IMR-90 (cell line): ENCODE data around the gene SGTB. TPM values are rescaled to one million over a fixed set of nuclear protein-coding genes. Genes with fewer than 3 reads are reported as not detected.

Experiments used
- ATAC-seq: fragments of 200-7000 bp; cut with Tn5 transposase; 2 replicates; pipeline ENCODE4 v1.9.1; 2020; ENCODE audit warnings: low read depth, mild to moderate bottlenecking, moderate library complexity
- BruUV-seq: library from RNA; stranded (reverse); fragments of 400-500 nt; replicated peaks from 2 replicates; lab custom pipeline; 2021; lab: Mats Ljungman, UMichigan
- CTCF ChIA-PET: fragments of 300-600 bp; formaldehyde crosslinking; extraction: SDS; loops from one replicate; lab custom pipeline; 2021; ENCODE audit warnings: antibody characterized with exemption; lab: Yijun Ruan, JAX
- POLR2A ChIA-PET: fragments of 300-600 bp; sonication (Branson Sonifier 250); formaldehyde crosslinking; loops from one replicate; lab custom pipeline; 2022; ENCODE audit warnings: antibody characterized with exemption; ENCODE audit not compliant: unreplicated experiment; lab: Charles Lee
- DNase-seq: peaks from one replicate; pipeline ENCODE4 v3.0.0; 2013
- H2AFZ ChIP-seq: replicated peaks from 2 replicates; pipeline ENCODE3; 2013; ENCODE audit warnings: low read length, mild to moderate bottlenecking; ENCODE audit not compliant: poor library complexity
- H2AK5ac ChIP-seq: 2 replicates; pipeline ENCODE4 v1.6.1; 2013; ENCODE audit warnings: low read depth, low read length, inconsistent platforms
- H2AK9ac ChIP-seq: replicated peaks from 2 replicates; pipeline ENCODE3; 2013; ENCODE audit warnings: mild to moderate bottlenecking, low read depth, low read length, moderate library complexity; ENCODE audit not compliant: poor library complexity
- H2BK120ac ChIP-seq: 2 replicates; pipeline ENCODE4 v1.6.1; 2013; ENCODE audit warnings: low read depth, low read length, inconsistent platforms
- H2BK15ac ChIP-seq: 3 replicates; pipeline ENCODE4 v1.6.1; 2013; ENCODE audit warnings: low read depth, low read length, inconsistent platforms
- H2BK20ac ChIP-seq: 2 replicates; pipeline ENCODE4 v1.6.1; 2013; ENCODE audit warnings: low read depth, mild to moderate bottlenecking, inconsistent platforms, low read length, moderate library complexity
- H2BK5ac ChIP-seq: 2 replicates; pipeline ENCODE4 v1.6.1; 2013; ENCODE audit warnings: mild to moderate bottlenecking, low read depth, low read length, inconsistent platforms; ENCODE audit not compliant: poor library complexity, severe bottlenecking
- H3K14ac ChIP-seq: replicated peaks from 2 replicates; pipeline ENCODE4 v1.6.1; 2013; ENCODE audit warnings: low read depth, low read length, inconsistent platforms
- H3K18ac ChIP-seq: 2 replicates; pipeline ENCODE4 v1.6.1; 2013; ENCODE audit warnings: low read depth, low read length, control low read depth
- H3K23ac ChIP-seq: 2 replicates; pipeline ENCODE4 v1.6.1; 2013; ENCODE audit warnings: low read depth, low read length, inconsistent platforms
- H3K27ac ChIP-seq: 2 replicates; pipeline ENCODE4 v1.5.1; 2013; ENCODE audit warnings: mild to moderate bottlenecking, control low read depth, low read length; ENCODE audit not compliant: insufficient read depth
- H3K27me3 ChIP-seq: 2 replicates; pipeline ENCODE4 v1.6.1; 2013; ENCODE audit warnings: low read length; ENCODE audit not compliant: control insufficient read depth, insufficient read depth
- H3K36me3 ChIP-seq: 2 replicates; pipeline ENCODE4 v1.6.1; 2013; ENCODE audit warnings: low read length, mixed read lengths; ENCODE audit not compliant: control insufficient read depth, insufficient read depth
- H3K4ac ChIP-seq: 2 replicates; pipeline ENCODE4 v1.6.1; 2013; ENCODE audit warnings: low read depth, low read length, inconsistent platforms
- H3K4me1 ChIP-seq: 2 replicates; pipeline ENCODE4 v1.6.1; 2013; ENCODE audit warnings: low read length, mixed read lengths; ENCODE audit not compliant: control insufficient read depth, insufficient read depth
- H3K4me2 ChIP-seq: 2 replicates; pipeline ENCODE4 v1.6.1; 2013; ENCODE audit warnings: low read depth, mild to moderate bottlenecking, control low read depth, low read length, moderate library complexity
- H3K4me3 ChIP-seq: 2 replicates; pipeline ENCODE4 v1.5.1; 2013; ENCODE audit warnings: low read depth, mild to moderate bottlenecking, control low read depth, low read length, moderate library complexity; ENCODE audit not compliant: insufficient read depth
- H3K56ac ChIP-seq: 2 replicates; pipeline ENCODE4 v1.6.1; 2013; ENCODE audit warnings: low read length, inconsistent platforms; ENCODE audit not compliant: insufficient read depth; ENCODE audit errors: extremely low read depth
- H3K79me1 ChIP-seq, 2 experiments: 2 replicates each; pipeline ENCODE4 v1.6.1; 2013; ENCODE audit warnings: low read length in 2 of 2, inconsistent platforms in 1 of 2, low read depth in 1 of 2
- H3K9ac ChIP-seq: 2 replicates; pipeline ENCODE4 v1.6.1; 2013; ENCODE audit warnings: low read depth, low read length, control low read depth
- H3K9me1 ChIP-seq: 2 replicates; pipeline ENCODE4 v1.6.1; 2013; ENCODE audit warnings: low read length, inconsistent platforms; ENCODE audit not compliant: insufficient read depth
- H3K9me3 ChIP-seq: 2 replicates; pipeline ENCODE4 v1.6.1; 2013; ENCODE audit warnings: low read length; ENCODE audit not compliant: control insufficient read depth, insufficient read depth
- H4K20me1 ChIP-seq: 2 replicates; pipeline ENCODE4 v1.6.1; 2013; ENCODE audit warnings: low read length, inconsistent platforms; ENCODE audit not compliant: insufficient read depth
- H4K5ac ChIP-seq: 2 replicates; pipeline ENCODE4 v1.6.1; 2013; ENCODE audit warnings: mild to moderate bottlenecking, low read depth, low read length, control low read depth
- H4K8ac ChIP-seq, 2 experiments: 2 replicates each; pipeline ENCODE4 v1.6.1; 2013; ENCODE audit warnings: low read depth in 2 of 2, low read length in 2 of 2, control low read depth in 1 of 2, inconsistent platforms in 1 of 2
- H4K91ac ChIP-seq: 2 replicates; pipeline ENCODE4 v1.6.1; 2013; ENCODE audit warnings: low read depth, low read length, inconsistent platforms; ENCODE audit not compliant: insufficient read depth
- BHLHE40 ChIP-seq: fragments of 150-350 bp; IDR thresholded peaks from 2 replicates; pipeline ENCODE4 v1.6.1; 2016; ENCODE audit warnings: mild to moderate bottlenecking, low read depth, low read length
- CEBPB ChIP-seq: IDR thresholded peaks from 2 replicates; pipeline ENCODE4 v1.6.1; 2012; ENCODE audit warnings: low read depth, low read length, improper control_type of control experiment
- CHD1 ChIP-seq: IDR thresholded peaks from 2 replicates; pipeline ENCODE4 v1.6.1; 2012; ENCODE audit warnings: low read depth, low read length, improper control_type of control experiment
- FOS ChIP-seq: fragments of 150-350 bp; IDR thresholded peaks from 2 replicates; pipeline ENCODE4 v1.6.1; 2016; ENCODE audit warnings: low read depth, low read length
- MAFK ChIP-seq: IDR thresholded peaks from 2 replicates; pipeline ENCODE4 v1.6.1; 2012; ENCODE audit warnings: low read depth, low read length, improper control_type of control experiment
- MAZ ChIP-seq: IDR thresholded peaks from 2 replicates; pipeline ENCODE4 v1.6.1; 2012; ENCODE audit warnings: low read depth, mild to moderate bottlenecking, low read length, improper control_type of control experiment, moderate library complexity, borderline replicate concordance
- MXI1 ChIP-seq: IDR thresholded peaks from 2 replicates; pipeline ENCODE4 v1.6.1; 2012; ENCODE audit warnings: low read depth, mild to moderate bottlenecking, low read length, moderate library complexity, borderline replicate concordance
- NFE2L2 ChIP-seq: fragments of 150-350 bp; IDR thresholded peaks from 2 replicates; pipeline ENCODE4 v1.6.1; 2016; ENCODE audit warnings: low read depth, mild to moderate bottlenecking, low read length
- POLR2A ChIP-seq: IDR thresholded peaks from 2 replicates; pipeline ENCODE4 v1.6.1; 2012; ENCODE audit warnings: mild to moderate bottlenecking, low read depth, low read length
- RAD21 ChIP-seq: IDR thresholded peaks from 2 replicates; pipeline ENCODE4 v1.6.1; 2012; ENCODE audit warnings: low read length, improper control_type of control experiment
- RCOR1 ChIP-seq: IDR thresholded peaks from 2 replicates; pipeline ENCODE4 v1.6.1; 2012; ENCODE audit warnings: mild to moderate bottlenecking, low read length, improper control_type of control experiment; ENCODE audit not compliant: insufficient replicate concordance
- WGBS, 2 experiments: methylation state at CpG; one replicate each; pipeline versions ENCODE4 v1.1.5 to v1.1.7; 2013; ENCODE audit warnings: missing lambda C conversion rate in 2 of 2; ENCODE audit not compliant: insufficient read length in 1 of 2; ENCODE audit errors: extremely low coverage in 2 of 2; 5-methylcytosine and 5-hydroxymethylcytosine counted together
- dilution Hi-C: fragments of 300-500 bp; cut with HindIII; formaldehyde crosslinking; loops from one replicate; pipeline ENCODE4 v1.14.3; 2018; ENCODE audit warnings: low sequenced_read_pairs; ENCODE audit not compliant: unreplicated experiment
- in situ Hi-C: fragments of 300-500 bp; cut with MboI; formaldehyde crosslinking; loops from 3 replicates; pipeline ENCODE4 v1.14.3; 2019; ENCODE audit warnings: low sequenced_read_pairs, inconsistent platforms, mixed read lengths
- intact Hi-C: fragments of 100-400 bp; cut with micrococcal nuclease; formaldehyde crosslinking; loops from 2 replicates; pipeline ENCODE4 v1.10.0; 2022
- polyA plus RNA-seq, 3 experiments: library from polyadenylated mRNA; depleted of rRNA; stranded (reverse); fragments of >200 nt; gene quantifications; 2 replicates each; pipeline ENCODE4 v1.2.3, GENCODE V29; 2012; ENCODE audit warnings: low replicate concordance in 1 of 3
- total RNA-seq: library from RNA; depleted of rRNA; stranded (reverse); fragments of >200 nt; gene quantifications from 2 replicates; pipeline ENCODE4 v1.2.3, GENCODE V29; 2012
- TF ChIP-seq, protein P1 (sequence below): conservative IDR thresholded peaks from 2 replicates; pipeline ENCODE4 v1.5.1; 2012; ENCODE audit warnings: mild to moderate bottlenecking, low read depth, low read length, improper control_type of control experiment
- TF ChIP-seq, protein P2 (sequence below): fragments of 150-350 bp; IDR thresholded peaks from 2 replicates; pipeline ENCODE4 v1.6.1; 2017; ENCODE audit warnings: mild to moderate bottlenecking, antibody characterized with exemption, low read length, low read depth
- TF ChIP-seq, protein P3 (sequence below): fragments of 150-350 bp; IDR thresholded peaks from 2 replicates; pipeline ENCODE4 v1.6.1; 2016; ENCODE audit warnings: low read depth, mild to moderate bottlenecking, low read length, moderate library complexity, borderline replicate concordance

The SGTB gene
- total and polyA plus RNA-seq, 2 of the 4 experiments (the other 2 are of a cell fraction): 7.5 to 15.1 TPM

DNA sequence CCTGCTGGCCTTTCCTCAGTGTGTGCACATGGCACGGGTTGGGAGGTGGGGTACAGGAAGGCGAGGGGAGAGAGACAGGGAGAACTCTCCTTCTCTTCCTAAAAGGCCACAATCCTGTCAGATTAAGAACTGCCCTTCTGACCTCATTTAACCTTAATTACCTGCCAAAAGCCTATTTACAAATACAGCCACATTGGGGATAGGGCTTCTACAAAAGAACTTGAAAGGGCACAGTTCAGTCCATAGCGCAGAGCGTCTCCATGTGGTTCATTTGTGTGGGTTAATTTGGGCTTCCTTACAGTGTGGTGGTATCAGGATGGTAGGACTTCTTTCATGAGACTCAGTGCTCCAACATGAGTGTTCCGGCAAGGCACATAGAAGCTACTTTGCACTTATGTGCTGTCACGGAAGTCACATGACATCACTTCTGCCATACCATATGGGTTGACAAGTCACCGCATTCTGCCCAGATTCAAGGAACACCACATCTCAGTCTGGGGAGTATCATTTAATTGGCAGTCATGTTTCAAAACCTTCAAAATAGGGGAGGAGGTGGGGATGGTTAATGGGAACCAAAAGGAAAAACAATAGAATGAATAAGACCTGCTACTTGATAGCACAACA lies 46.9 kb upstream of the SGTB start (continued):
- TF ChIP-seq RCOR1: no peak

DNA sequence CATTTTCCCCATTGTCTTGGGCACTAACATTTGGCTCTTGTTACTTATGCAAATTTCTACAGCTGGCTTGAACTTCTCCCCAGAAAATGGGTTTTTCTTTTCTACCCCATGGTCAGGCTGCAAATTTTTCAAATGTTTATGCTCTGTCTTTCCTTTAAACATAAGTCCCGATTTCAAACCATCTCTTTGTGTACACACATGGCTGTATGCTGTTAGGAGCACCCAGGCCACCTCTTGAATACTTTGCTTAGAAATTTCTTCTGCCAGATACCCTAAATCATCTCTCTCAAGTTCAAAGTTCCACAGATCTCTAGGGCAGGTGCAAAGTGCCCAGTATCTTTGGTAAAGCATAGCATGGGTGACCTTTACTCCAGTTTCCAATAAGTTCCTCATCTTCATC lies 45.7 kb upstream of the SGTB start:
- ChIA-PET CTCF (no interaction called here), POLR2A (no interaction called here)
- no peak overlapping the region for H3K27ac ChIP-seq
- H3K4ac ChIP-seq: no peak overlapping the region
- H2AFZ ChIP-seq: no peak overlapping the region
- no peak overlapping the region for H3K56ac ChIP-seq
- intact Hi-C loops (no loop called here), in situ Hi-C loops (no loop called here), dilution Hi-C loops (no loop called here)
- H3K79me1 ChIP-seq: peaks cover 0 to 18% of the 10 kb centered on the region in 2 experiments
- DNase-seq (no peak), ATAC-seq (no peak)
- H2BK20ac ChIP-seq: no peak overlapping the region
- H2BK15ac ChIP-seq: no peak overlapping the region
- H4K8ac ChIP-seq: no peak overlapping the region
- H2BK5ac ChIP-seq: no peak overlapping the region
- no peak overlapping the region for H2AK5ac ChIP-seq
- H4K91ac ChIP-seq: no peak overlapping the region
- H4K5ac ChIP-seq: no peak overlapping the region
- peaks cover 2% of the 10 kb centered on the region; the same call in 1 of the 2 replicates for H3K36me3 ChIP-seq
- H4K20me1 ChIP-seq: no peaks in the 10 kb centered on the region
- WGBS, 2 experiments: 100% methylated on average over 1 of the region's 1 CpG; no CpG with 5 or more reads in 1 of the 2 experiments
- no peak overlapping the region for H2BK120ac ChIP-seq
- no peak overlapping the region for H3K18ac ChIP-seq
- H3K14ac ChIP-seq: no peak overlapping the region
- H3K9me1 ChIP-seq: peaks cover 7% of the 10 kb centered on the region
- no peak overlapping the region for H3K9ac ChIP-seq
- no peak overlapping the region for H2AK9ac ChIP-seq
- H3K23ac ChIP-seq: no peak overlapping the region
- H3K9me3 ChIP-seq: no peaks in the 10 kb centered on the region; the same call in 1 of the 2 replicates
- BruUV-seq: no TSS peak
- H3K27me3 ChIP-seq: no peaks in the 10 kb centered on the region
- no peak overlapping the region for H3K4me3 ChIP-seq
- peaks cover 3% of the 10 kb centered on the region; the same call in 1 of the 2 replicates for H3K4me1 ChIP-seq
- H3K4me2 ChIP-seq: no peak overlapping the region
- TF ChIP-seq MAZ (no peak), CHD1 (no peak), FOS (no peak), POLR2A (no peak), RCOR1 (no peak), MXI1 (no peak), BHLHE40 (no peak), NFE2L2 (no peak), RAD21 (no peak), MAFK (no peak), CEBPB (no peak)
- TF ChIP-seq, protein P1, sequence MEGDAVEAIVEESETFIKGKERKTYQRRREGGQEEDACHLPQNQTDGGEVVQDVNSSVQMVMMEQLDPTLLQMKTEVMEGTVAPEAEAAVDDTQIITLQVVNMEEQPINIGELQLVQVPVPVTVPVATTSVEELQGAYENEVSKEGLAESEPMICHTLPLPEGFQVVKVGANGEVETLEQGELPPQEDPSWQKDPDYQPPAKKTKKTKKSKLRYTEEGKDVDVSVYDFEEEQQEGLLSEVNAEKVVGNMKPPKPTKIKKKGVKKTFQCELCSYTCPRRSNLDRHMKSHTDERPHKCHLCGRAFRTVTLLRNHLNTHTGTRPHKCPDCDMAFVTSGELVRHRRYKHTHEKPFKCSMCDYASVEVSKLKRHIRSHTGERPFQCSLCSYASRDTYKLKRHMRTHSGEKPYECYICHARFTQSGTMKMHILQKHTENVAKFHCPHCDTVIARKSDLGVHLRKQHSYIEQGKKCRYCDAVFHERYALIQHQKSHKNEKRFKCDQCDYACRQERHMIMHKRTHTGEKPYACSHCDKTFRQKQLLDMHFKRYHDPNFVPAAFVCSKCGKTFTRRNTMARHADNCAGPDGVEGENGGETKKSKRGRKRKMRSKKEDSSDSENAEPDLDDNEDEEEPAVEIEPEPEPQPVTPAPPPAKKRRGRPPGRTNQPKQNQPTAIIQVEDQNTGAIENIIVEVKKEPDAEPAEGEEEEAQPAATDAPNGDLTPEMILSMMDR: no peak
- TF ChIP-seq, protein P2, sequence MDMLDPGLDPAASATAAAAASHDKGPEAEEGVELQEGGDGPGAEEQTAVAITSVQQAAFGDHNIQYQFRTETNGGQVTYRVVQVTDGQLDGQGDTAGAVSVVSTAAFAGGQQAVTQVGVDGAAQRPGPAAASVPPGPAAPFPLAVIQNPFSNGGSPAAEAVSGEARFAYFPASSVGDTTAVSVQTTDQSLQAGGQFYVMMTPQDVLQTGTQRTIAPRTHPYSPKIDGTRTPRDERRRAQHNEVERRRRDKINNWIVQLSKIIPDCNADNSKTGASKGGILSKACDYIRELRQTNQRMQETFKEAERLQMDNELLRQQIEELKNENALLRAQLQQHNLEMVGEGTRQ: no peak
- TF ChIP-seq, protein P3, sequence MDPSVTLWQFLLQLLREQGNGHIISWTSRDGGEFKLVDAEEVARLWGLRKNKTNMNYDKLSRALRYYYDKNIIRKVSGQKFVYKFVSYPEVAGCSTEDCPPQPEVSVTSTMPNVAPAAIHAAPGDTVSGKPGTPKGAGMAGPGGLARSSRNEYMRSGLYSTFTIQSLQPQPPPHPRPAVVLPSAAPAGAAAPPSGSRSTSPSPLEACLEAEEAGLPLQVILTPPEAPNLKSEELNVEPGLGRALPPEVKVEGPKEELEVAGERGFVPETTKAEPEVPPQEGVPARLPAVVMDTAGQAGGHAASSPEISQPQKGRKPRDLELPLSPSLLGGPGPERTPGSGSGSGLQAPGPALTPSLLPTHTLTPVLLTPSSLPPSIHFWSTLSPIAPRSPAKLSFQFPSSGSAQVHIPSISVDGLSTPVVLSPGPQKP: no peak
